SU-DHL-6 (cell line): Measurements from ENCODE around the gene AHI1.

Experiments
- EZH2phosphoT487 ChIP-seq: fragments of 200-600 bp; sonication (generic), shearing (Covaris generic); conservative IDR thresholded peaks from 2 replicates; pipeline ENCODE4 v1.6.1; 2018; ENCODE audit warnings: mild to moderate bottlenecking, antibody characterized with exemption, low read length, moderate library complexity, mixed read lengths
- TF ChIP-seq, protein P1 (sequence below): fragments of 200-600 bp; sonication (generic); IDR thresholded peaks from one replicate; pipeline ENCODE4 v1.5.1; 2017; ENCODE audit warnings: antibody characterized with exemption, mild to moderate bottlenecking, low read length, moderate library complexity; ENCODE audit not compliant: insufficient read depth, poor library complexity, severe bottlenecking

DNA sequence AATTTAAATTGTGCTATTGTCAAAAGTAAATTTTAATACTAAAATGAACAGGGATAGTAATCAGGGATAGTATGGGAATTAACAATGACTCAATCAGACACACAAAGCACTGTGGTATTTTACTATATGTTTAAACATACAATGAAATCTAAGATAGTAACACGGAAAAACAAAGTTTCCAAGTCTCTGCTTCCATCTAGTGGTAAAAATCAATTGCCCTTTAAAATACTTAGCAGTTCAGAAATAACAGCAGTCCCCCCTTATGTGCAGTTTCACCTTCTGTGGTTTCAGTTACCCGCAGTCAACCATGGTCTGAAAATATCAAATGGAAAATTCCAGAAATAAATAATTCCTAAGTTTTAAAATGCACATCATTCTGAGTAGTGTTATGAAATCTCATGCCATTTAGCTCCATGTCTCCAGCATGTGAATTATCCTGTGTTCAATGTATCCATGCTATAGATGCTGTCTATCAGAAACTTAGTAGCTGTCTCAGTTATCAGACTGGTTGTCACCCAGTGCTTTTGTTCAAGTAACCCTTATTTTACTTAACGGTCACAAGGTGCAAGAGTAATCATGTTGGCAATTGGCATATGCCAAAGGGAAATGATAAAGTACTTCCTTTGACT is 58.5 kb downstream of the AHI1 start:
- TF ChIP-seq EZH2phosphoT487: no peak
- TF ChIP-seq, protein P1, sequence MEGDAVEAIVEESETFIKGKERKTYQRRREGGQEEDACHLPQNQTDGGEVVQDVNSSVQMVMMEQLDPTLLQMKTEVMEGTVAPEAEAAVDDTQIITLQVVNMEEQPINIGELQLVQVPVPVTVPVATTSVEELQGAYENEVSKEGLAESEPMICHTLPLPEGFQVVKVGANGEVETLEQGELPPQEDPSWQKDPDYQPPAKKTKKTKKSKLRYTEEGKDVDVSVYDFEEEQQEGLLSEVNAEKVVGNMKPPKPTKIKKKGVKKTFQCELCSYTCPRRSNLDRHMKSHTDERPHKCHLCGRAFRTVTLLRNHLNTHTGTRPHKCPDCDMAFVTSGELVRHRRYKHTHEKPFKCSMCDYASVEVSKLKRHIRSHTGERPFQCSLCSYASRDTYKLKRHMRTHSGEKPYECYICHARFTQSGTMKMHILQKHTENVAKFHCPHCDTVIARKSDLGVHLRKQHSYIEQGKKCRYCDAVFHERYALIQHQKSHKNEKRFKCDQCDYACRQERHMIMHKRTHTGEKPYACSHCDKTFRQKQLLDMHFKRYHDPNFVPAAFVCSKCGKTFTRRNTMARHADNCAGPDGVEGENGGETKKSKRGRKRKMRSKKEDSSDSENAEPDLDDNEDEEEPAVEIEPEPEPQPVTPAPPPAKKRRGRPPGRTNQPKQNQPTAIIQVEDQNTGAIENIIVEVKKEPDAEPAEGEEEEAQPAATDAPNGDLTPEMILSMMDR: peak; percentile 32
